ENCODE results near the gene RCVRN.

Gene RCVRN

GRCh38 chr17:9907883-9908648, 3.0 kb upstream of the RCVRN start:
- Histone ChIP-seq H3K27me3 (ENCODE audit: control insufficient read depth, insufficient read depth, low read length) (no peaks in the 10 kb centered on the region), H3K27ac (ENCODE audit: low read depth, low read length) (no peak overlapping the region), H3K4me3 (ENCODE audit: low read depth, low read length) (no peak overlapping the region), H3K9me3 (ENCODE audit: control insufficient read depth, insufficient read depth, low read length) (no peaks in the 10 kb centered on the region), H3K36me3 (ENCODE audit: control insufficient read depth, insufficient read depth, low read length) (no peaks in the 10 kb centered on the region), H3K9ac (ENCODE audit: low read depth, low read length) (no peak overlapping the region), H3K4me1 (ENCODE audit: control insufficient read depth, insufficient read depth, low read length) (no peaks in the 10 kb centered on the region; the same call in 1 of the 2 replicates)

- Histone ChIP-seq H3K9me3 (ENCODE audit: control insufficient read depth, insufficient read depth, low read length) (no peaks in the 10 kb centered on the region), H3K4me1 (ENCODE audit: control insufficient read depth, insufficient read depth, low read length) (no peaks in the 10 kb centered on the region; the same call in 1 of the 2 replicates), H3K4me3 (ENCODE audit: low read depth, low read length) (no peak overlapping the region), H3K9ac (ENCODE audit: low read depth, low read length) (no peak overlapping the region), H3K27me3 (ENCODE audit: control insufficient read depth, insufficient read depth, low read length) (no peaks in the 10 kb centered on the region), H3K36me3 (ENCODE audit: control insufficient read depth, insufficient read depth, low read length) (no peaks in the 10 kb centered on the region), H3K27ac (ENCODE audit: low read depth, low read length) (no peak overlapping the region)
Observed at GRCh38 chr17:9907131-9907530, 2.1 kb upstream of the RCVRN start.

DNA sequence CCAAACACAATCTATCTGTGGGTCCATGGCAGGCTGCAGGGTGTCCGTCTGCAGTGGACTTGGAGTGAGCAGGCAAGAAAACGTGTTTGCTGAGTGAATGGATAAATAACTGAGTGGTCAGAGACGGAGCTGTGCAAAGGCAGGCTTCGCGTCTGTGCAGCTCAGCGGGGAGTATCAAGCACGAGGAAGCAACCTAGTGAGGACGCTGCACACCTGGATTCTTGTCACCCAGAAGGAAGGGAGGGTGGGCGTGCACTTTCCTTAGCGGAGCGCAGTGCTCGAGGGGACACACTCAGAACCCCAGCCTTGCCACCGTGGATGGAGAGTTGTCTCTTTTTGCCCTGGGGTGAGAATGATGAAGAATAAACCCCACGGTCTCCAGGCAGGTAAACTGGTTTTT, 1.5 kb upstream of the RCVRN start:
- H3K27ac ChIP-seq (ENCODE audit: low read depth, low read length), result no peak overlapping the region
- H3K36me3 ChIP-seq (ENCODE audit: control insufficient read depth, insufficient read depth, low read length), result no peaks in the 10 kb centered on the region
- H3K4me1 ChIP-seq (ENCODE audit: control insufficient read depth, insufficient read depth, low read length), result no peaks in the 10 kb centered on the region; the same call in 1 of the 2 replicates
- H3K9ac ChIP-seq (ENCODE audit: low read depth, low read length), result no peak overlapping the region
- H3K9me3 ChIP-seq (ENCODE audit: control insufficient read depth, insufficient read depth, low read length), result no peaks in the 10 kb centered on the region
- no peaks in the 10 kb centered on the region for H3K27me3 ChIP-seq (ENCODE audit: control insufficient read depth, insufficient read depth, low read length)
- H3K4me3 ChIP-seq (ENCODE audit: low read depth, low read length), result no peak overlapping the region

- Histone ChIP-seq H3K27me3 (ENCODE audit: control insufficient read depth, insufficient read depth, low read length) (no peaks in the 10 kb centered on the region), H3K9me3 (ENCODE audit: control insufficient read depth, insufficient read depth, low read length) (no peaks in the 10 kb centered on the region), H3K36me3 (ENCODE audit: control insufficient read depth, insufficient read depth, low read length) (no peaks in the 10 kb centered on the region), H3K4me1 (ENCODE audit: control insufficient read depth, insufficient read depth, low read length) (no peaks in the 10 kb centered on the region; the same call in 1 of the 2 replicates), H3K4me3 (ENCODE audit: low read depth, low read length) (no peak overlapping the region), H3K27ac (ENCODE audit: low read depth, low read length) (no peak overlapping the region), H3K9ac (ENCODE audit: low read depth, low read length) (no peak overlapping the region)
Observed at GRCh38 chr17:9905902-9906301, 831 bp upstream of the RCVRN start.

DNA sequence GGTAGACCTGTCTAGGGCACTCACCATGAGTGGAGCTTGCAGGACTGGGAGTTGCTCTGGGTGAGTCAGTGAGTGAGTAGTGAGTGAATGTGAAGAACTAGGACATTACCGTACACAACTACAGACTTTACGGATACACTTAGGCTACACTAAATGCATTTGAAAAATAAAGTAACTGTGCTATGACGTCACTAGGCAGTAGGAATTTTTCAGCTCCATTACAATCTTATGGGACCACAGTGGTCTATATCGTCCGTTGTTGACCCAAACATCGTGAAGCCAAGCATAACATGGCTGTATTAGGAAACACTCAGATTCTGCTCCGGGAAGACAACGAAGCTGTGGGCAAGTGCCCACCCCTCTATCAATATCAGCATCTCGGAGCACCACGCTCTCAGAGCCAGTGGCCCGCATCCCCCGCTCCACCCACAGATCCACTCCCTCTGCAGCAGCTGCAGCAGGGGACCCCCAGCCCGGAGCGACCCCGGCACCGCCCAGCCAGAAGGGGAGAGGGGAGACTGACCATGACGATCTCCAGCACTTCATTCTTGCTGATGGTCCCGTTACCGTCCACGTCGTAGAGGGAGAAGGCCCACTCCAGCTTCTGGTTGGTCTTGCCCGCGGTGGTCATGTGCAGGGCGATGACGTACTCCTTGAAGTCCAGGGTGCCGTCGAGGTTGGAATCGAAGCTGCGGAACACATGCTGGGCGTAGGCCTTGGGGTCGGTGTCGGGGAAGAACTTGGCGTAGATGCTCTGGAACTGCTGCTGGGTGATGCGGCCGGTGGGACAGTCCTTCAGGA, 594 bp downstream of the RCVRN start:
- no peaks in the 10 kb centered on the region; the same call in 1 of the 2 replicates for H3K4me1 ChIP-seq (ENCODE audit: control insufficient read depth, insufficient read depth, low read length)
- H3K4me3 ChIP-seq (ENCODE audit: low read depth, low read length), result no peak overlapping the region
- no peaks in the 10 kb centered on the region for H3K36me3 ChIP-seq (ENCODE audit: control insufficient read depth, insufficient read depth, low read length)
- no peak overlapping the region for H3K27ac ChIP-seq (ENCODE audit: low read depth, low read length)
- no peaks in the 10 kb centered on the region for H3K9me3 ChIP-seq (ENCODE audit: control insufficient read depth, insufficient read depth, low read length)
- no peaks in the 10 kb centered on the region for H3K27me3 ChIP-seq (ENCODE audit: control insufficient read depth, insufficient read depth, low read length)
- no peak overlapping the region for H3K9ac ChIP-seq (ENCODE audit: low read depth, low read length)

DNA sequence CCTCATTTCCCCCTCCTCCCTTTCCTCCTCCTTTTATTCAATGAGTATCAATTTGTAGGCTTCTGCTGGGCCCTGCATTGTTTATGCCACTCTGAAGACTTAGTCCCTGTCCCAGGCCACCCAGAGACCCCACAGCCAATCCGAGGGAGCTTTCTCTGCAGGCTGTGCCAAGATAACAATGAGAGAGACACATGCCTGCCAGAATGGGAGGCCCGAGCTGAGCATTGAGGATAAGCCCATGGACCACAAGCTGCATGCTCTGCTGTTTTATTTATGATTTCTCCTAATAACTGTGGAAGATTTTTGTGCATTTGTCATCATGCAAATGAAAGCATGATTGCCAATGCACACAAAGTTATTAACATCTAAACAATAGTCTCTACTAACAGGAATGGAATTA, 3.0 kb downstream of the RCVRN start:
- Histone ChIP-seq H3K4me3 (ENCODE audit: low read depth, low read length) (no peak overlapping the region), H3K27ac (ENCODE audit: low read depth, low read length) (no peak overlapping the region), H3K4me1 (ENCODE audit: control insufficient read depth, insufficient read depth, low read length) (no peaks in the 10 kb centered on the region), H3K27me3 (ENCODE audit: control insufficient read depth, insufficient read depth, low read length) (no peaks in the 10 kb centered on the region), H3K9me3 (ENCODE audit: control insufficient read depth, insufficient read depth, low read length) (no peaks in the 10 kb centered on the region), H3K9ac (ENCODE audit: low read depth, low read length) (no peak overlapping the region), H3K36me3 (ENCODE audit: control insufficient read depth, insufficient read depth, low read length) (no peaks in the 10 kb centered on the region)

- Histone ChIP-seq H3K9ac (ENCODE audit: low read depth, low read length) (no peak overlapping the region), H3K27ac (ENCODE audit: low read depth, low read length) (no peak overlapping the region), H3K4me3 (ENCODE audit: low read depth, low read length) (no peak overlapping the region), H3K27me3 (ENCODE audit: control insufficient read depth, insufficient read depth, low read length) (no peaks in the 10 kb centered on the region), H3K36me3 (ENCODE audit: control insufficient read depth, insufficient read depth, low read length) (no peaks in the 10 kb centered on the region), H3K9me3 (ENCODE audit: control insufficient read depth, insufficient read depth, low read length) (no peaks in the 10 kb centered on the region), H3K4me1 (ENCODE audit: control insufficient read depth, insufficient read depth, low read length) (no peaks in the 10 kb centered on the region)
Observed at GRCh38 chr17:9900784-9901183, 4.3 kb downstream of the RCVRN start.

GRCh38 chr17:9900044-9900594, 5.0 kb downstream of the RCVRN start:
- no peak overlapping the region for H3K9ac ChIP-seq (ENCODE audit: low read depth, low read length)
- no peak overlapping the region for H3K4me3 ChIP-seq (ENCODE audit: low read depth, low read length)
- no peaks in the 10 kb centered on the region for H3K27me3 ChIP-seq (ENCODE audit: control insufficient read depth, insufficient read depth, low read length)
- H3K4me1 ChIP-seq (ENCODE audit: control insufficient read depth, insufficient read depth, low read length), result no peaks in the 10 kb centered on the region
- H3K27ac ChIP-seq (ENCODE audit: low read depth, low read length), result no peak overlapping the region
- no peaks in the 10 kb centered on the region for H3K9me3 ChIP-seq (ENCODE audit: control insufficient read depth, insufficient read depth, low read length)
- H3K36me3 ChIP-seq (ENCODE audit: control insufficient read depth, insufficient read depth, low read length), result no peaks in the 10 kb centered on the region

DNA sequence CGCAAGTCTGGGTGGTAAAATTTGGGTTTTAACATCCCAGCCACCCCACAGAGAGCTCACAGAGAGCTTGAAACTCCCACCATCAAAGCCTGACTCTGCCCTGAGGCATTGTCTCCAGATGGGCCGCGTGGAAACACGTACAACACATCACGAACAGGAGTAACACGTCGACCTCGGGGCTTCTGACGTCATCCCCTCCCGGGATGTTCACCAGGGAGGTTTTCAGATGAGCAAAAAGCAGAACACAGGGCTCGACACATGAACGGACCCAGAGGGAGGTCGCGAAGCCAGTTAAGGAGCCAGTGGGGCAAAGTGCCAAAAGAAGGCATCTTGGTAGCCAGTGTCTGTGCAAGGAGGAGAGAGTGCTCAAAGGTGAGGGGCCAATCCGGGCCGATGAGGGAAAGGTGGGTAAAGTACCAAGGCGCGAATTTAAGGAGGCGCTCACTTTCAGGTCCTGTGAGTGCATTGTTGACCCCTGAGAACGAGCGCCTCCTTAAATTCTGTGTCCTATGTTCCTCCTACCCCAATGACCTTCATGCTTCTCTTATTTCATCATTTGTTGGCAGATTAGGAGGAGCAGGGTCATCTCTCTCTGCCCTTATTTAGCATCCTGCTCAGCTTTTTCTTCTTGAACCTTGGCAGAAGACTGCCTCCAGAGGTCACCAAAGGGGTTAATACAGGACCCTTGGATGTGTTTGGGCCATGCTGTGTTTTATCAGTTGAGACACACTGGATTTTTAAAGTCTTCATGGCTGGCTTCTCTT, 5.6 kb downstream of the RCVRN start:
- no peak overlapping the region for H3K4me3 ChIP-seq (ENCODE audit: low read depth, low read length)
- no peak overlapping the region for H3K27ac ChIP-seq (ENCODE audit: low read depth, low read length)
- H3K27me3 ChIP-seq (ENCODE audit: control insufficient read depth, insufficient read depth, low read length), result no peaks in the 10 kb centered on the region
- H3K4me1 ChIP-seq (ENCODE audit: control insufficient read depth, insufficient read depth, low read length), result no peaks in the 10 kb centered on the region
- no peaks in the 10 kb centered on the region for H3K36me3 ChIP-seq (ENCODE audit: control insufficient read depth, insufficient read depth, low read length)
- H3K9me3 ChIP-seq (ENCODE audit: control insufficient read depth, insufficient read depth, low read length), result no peaks in the 10 kb centered on the region
- H3K9ac ChIP-seq (ENCODE audit: low read depth, low read length), result no peak overlapping the region

DNA sequence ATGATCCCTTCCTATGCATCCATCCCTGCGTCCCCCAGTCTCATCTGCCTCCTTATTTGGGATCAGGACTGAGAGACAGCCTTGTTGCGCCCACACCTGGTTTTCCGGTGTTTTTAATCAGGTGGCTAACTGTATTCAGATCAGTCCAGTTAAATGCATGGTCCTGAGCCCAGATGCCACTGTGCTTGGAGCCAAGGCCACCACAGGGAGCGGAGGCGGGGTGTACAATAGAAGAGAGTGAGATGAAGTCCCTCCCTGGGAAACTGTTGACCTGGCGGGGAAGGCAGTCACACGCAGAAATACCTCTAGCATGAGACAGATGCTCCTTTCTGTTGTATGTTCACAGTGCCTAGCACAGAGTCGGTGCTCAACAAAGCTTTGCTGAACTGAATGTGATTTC, 6.3 kb downstream of the RCVRN start:
- no peaks in the 10 kb centered on the region for H3K36me3 ChIP-seq (ENCODE audit: control insufficient read depth, insufficient read depth, low read length)
- no peak overlapping the region for H3K9ac ChIP-seq (ENCODE audit: low read depth, low read length)
- H3K27me3 ChIP-seq (ENCODE audit: control insufficient read depth, insufficient read depth, low read length), result no peaks in the 10 kb centered on the region
- H3K27ac ChIP-seq (ENCODE audit: low read depth, low read length), result no peak overlapping the region
- no peaks in the 10 kb centered on the region for H3K9me3 ChIP-seq (ENCODE audit: control insufficient read depth, insufficient read depth, low read length)
- no peaks in the 10 kb centered on the region for H3K4me1 ChIP-seq (ENCODE audit: control insufficient read depth, insufficient read depth, low read length)
- H3K4me3 ChIP-seq (ENCODE audit: low read depth, low read length), result no peak overlapping the region

Data from HUES48 (cell line).